Right renal cortex interstitium (tissue), 3 donors: ENCODE results near the gene ZMYM1. TPM values are rescaled to one million over a fixed set of nuclear protein-coding genes. Genes with fewer than 3 reads are reported as not detected.
A peak's percentile ranks its signal among the peaks of the same experiment; 100 is the strongest.
"Not testable (repeated sequence)": the region's sequence is repeated elsewhere in the genome, so short reads cannot be mapped to it uniquely, and the experiment has no call there.

ENCODE experiments used
- DNase-seq, 3 donors: peaks; one replicate each; pipeline ENCODE4 v3.0.0-alpha.2; 2013; ENCODE audit warnings: low read depth in 3 of 3, low spot score in 2 of 3
- polyA plus RNA-seq, 3 donors: library from polyadenylated mRNA; unstranded; fragments of 120-200 nt; gene quantifications; one replicate each; pipeline ENCODE4 v1.2.1, GENCODE V29; 2013; ENCODE audit not compliant: insufficient read length in 3 of 3

ZMYM1 gene
- 10 to 100 TPM; 16.2 to 17.9 (median 16.5) TPM for polyA plus RNA-seq

DNA sequence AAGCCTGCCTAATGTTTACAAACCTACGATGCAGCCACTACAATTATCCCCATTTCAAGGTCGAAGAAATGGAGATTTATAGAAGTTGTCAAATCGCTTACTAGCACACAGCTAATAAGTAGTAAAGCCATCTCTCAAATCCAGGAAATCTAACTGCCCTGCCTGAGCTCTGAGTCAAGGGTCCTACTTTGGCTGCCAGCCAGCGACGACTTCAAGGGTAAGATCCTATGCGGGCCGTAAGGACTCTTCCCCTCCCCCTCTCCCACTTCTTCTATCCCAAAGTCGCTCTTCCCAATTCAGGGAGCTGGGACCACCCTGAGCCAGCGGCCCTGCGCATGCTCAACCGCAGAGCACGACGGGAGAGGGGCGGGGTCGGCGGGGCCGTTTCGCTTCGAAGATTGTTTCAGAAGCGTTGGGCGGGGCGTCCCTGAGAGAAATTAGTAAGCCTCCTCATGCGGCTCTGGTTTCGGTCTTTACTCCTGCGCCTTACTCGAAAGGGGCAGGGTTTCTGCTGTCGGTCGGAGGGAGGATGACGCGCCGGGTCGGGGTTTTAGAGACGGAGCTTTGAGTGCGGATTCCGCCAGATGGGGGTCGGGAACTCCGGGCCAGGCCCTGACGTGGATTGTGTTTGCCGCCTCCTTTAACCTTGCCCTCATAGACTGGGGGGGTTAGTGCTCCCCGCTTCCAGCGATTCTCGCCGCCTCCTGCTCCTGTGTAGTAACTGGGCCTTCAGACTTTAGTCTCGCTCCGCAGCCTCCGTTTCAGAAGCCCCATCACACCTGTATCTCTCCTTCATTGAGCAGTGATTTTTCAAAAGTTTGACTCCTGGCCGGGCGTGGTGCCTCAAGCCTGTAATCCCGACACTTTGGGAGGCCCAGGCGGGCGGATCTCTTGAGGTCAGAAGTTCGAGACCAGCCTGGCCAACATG lies at the start of gene ZMYM1:
TSS of gene ZMYM1 (plus strand) at position 383 of the 928 bp plus-strand sequence. CDS start 14,603 bp downstream, outside the sequence.
- peak; percentile 79 to 84 (median 83) for DNase-seq

DNA sequence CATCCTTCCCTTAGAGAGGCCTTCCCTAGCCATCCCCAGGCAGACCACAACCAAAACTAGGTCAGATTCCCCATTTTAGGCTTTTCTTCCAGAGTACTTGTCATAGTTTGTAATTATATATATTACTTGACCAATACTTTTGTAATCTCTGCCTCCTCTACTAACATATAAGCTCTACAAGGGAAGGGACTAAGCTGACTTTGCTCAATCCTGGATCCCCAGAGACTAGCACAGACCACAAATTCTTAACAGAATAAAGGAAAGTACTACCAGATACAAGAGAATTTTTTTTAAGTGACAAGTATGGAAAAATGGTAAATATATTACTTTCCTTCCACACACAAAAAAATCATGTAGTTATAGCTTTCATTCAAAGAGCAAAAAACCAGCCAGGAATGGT lies 49.4 kb upstream of the ZMYM1 start:
- DNase-seq, result no peak

DNA sequence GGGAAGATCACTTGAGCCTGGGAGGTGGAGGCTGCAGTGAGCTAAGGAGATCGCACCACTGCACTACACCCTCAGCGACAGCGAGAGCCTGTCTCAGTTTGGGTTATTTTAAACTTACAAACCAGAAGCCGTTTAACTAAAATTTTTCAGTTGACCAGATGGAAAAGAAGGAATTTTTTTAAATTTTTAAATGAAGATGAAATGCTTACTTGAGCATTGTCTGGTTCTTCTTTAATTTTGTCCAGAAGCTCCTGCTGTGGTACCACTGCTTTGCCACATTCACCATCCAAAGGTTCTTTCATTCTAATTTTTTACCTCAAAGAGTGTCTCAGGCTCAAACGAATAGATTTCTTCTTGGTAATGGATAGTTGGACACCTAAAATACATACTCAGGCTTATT lies 48.8 kb upstream of the ZMYM1 start:
- DNase-seq, result no peak

DNA sequence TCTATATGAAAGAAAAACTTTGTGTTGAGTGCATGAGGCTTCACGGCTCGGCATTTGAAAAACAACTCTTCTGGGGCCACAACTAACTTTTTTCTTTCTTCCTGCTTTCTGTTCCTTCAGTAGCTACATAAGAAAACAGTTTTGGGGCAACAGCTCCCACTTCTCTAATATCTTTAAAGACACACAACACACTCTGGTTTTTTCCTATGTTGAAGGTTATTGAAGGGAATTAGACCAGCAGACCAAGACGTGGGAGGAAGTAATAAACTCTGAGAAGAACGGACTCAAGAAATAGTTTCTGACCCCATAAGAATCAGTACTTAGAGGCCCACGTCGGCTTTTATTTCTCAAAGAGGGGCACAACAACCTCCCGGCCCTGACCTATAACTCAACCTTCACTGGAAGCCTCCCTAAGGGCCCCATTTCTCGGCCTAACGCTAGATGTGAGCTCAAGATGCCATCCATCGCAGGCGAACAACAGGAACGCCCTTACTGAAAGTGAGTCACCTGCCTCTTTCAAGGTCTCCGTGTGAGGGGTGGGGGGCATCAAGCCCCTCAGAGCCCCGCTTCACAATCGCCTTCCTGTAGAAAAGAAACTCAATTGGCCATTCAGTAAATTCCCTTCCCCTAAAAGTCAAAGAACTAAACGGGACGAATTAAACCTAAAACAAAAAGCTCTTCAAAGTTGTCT lies 48.3 kb upstream of the ZMYM1 start:
- DNase-seq, result peak; percentile 3 to 17 (median 6)

DNA sequence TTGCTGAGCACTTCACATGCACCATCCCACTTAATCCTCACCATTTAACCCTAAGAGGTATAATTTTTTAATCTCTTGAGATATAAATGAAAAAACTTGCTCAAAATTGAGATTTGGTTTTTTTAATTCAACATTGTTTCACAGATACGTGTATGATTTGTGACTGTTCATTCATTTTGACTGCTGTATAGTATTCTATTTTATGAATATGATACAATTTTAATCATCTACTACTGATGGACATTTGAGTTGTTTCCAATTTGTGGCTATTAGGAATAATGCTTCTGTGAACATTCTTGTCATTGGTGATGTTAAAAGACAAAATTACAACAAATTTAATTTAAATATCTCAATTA lies 46.8 kb upstream of the ZMYM1 start:
- no peak for DNase-seq

DNA sequence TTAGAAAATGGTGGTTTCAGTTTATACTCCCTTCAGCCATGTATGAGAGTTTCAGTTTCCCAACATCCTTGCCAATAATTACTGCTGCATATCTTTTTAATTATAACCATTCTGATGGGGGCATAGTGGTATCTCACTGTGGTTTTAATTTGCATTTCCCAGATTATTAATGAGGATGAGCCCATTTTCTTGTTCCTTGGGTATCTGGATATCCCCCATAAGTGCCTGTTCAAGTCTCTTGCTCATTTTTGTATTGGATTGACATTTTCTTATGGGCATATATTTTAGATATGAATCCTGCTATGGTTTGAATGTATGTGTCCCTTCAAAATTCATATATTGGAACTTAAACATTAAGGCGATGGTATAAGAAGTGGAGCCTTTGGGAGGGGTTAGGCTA lies 45.8 kb upstream of the ZMYM1 start:
- no peak for DNase-seq

DNA sequence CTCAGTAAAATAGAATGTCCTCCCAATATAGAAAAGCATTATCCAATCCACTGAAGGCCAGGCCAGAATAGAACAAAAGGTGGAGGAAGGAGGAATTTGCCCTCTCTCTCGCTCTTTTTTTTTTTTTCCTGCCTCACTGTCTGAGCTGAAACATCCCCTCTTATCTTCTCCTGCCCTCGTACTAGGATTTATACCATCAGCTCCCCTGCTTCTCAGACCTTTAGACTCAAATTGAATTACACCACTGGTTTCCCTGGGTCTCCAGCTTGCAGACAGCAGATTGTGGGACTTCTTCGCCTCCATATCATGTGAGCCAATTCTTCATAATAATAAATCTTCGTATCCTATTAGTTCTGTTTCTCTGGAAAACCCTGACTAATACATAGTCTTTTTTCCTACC lies 42.6 kb upstream of the ZMYM1 start:
- no peak for DNase-seq

DNA sequence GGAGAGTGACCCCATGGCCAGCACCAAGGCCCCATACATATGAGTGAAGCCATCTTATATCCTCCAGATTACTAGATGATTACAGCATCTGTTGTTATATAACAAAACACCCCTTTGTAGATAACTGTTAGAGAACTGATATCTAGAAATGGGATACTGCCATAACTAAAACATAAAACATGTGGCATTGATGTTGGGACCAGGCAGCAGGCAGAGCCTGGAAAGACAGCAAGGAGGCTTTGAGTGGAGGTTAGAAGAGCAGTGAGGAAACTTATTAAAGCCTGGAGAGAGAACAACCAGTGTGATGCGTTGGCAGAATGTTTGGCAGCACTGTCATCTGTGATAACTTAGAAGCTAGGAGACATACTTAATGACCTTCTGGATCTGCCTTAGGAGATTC lies 42.0 kb upstream of the ZMYM1 start:
- no peak for DNase-seq

DNA sequence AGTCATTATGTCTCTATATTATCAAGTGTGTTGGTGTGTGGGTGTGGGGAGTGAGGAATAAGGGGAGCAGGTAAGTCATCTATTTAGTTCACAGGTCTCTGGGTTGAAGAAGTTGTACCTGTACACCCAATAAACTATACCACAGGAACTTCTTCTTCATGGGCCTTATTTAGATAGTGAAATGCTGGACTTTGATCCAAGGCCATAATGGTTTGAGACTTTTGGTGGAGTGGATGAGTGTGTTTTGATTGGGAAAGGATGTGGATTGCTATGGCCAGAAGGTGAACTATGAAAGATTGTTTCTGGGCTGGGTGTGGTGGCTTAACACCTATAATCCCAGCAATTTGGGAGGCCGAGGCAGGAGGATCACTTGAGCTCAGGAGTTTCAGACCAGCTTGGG lies 40.5 kb upstream of the ZMYM1 start:
- DNase-seq, result no peak

DNA sequence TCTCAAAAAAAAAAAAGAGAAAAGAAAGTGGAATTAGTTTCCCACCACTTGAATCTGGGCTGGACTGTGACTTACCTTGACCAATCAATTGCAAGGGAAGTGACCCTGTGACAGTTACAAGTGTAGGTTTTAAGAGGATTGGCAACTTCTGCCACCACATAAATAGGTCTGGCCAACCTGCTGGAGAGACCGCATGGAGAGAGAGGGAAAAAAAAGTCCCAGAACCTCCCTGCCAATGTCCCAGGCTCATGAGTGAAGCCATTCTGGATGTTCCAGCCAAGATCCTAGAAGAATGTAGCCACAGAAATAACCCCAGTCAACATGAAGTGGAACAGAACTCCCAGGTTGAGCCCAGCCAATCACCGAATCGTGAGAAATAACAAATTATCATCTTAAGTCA lies 35.7 kb upstream of the ZMYM1 start:
- no peak for DNase-seq

DNA sequence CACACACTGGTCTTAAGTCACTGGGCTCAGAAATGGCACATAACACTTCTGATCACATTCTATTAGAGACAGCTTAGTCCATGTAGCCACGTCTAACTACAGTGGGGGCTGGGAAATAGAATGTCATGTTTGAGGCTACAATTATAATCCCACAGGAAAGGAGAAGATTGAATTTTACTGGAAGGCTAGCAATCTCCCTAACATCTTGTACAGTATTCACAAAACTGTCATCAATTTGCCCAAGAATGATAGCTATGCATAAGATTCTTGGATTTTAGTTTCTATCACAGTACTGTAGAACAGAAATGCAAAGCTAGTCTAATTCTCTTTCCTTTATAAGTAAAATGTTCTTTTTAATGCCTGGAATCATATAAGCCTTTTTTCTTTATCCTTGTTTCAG lies 34.8 kb upstream of the ZMYM1 start:
- DNase-seq, result no peak

DNA sequence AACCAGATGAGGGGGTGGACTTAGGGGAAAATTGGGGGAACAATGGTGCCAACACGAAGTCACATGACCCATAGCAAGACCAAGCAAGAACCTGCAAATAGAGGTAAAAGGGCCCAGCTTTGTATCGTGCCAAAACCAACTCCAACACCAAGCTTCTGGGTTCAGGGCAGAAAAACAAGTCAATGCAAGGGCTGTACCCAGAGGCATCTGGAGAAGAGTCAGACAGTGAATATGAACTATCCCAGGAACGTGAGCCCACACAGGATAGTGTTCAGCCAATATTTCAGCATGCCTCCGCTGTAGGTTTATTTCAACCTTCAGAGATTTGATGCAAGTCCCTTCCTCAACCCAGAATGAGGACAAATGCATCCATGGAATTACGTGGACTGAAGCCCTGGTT lies 32.5 kb upstream of the ZMYM1 start:
- no peak for DNase-seq

DNA sequence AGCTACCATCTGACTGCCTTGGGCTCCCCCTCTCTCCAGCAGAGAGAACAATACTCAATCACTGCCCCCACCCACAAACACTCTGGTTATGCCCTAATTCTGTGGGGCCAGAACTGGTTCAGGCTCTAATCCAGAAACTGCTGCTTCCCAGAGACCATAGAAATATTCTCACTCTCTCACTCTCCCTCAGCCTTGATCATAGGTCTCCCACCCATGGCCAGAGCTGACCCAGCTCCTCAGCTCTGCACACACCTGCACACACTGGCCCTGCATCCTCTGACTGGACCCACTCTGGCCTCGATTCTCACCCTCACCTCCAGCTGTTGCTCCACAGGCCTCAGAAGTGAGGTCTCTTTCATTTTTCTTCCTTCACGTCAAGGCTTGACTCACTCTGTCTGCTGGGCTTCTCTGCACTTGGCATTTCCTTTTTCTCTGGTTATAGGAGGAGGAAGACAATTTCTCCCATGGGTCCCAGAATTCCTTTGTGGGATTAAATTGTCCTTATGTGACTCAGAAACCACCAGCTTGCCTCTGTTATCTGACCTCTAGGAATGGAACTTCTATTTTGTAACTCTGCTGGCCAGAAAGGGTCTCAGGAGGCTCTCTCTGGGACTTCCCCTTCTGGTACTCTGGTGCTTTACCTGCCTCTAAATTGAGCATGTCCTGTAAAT lies 31.9 kb upstream of the ZMYM1 start:
- DNase-seq, result no peak

DNA sequence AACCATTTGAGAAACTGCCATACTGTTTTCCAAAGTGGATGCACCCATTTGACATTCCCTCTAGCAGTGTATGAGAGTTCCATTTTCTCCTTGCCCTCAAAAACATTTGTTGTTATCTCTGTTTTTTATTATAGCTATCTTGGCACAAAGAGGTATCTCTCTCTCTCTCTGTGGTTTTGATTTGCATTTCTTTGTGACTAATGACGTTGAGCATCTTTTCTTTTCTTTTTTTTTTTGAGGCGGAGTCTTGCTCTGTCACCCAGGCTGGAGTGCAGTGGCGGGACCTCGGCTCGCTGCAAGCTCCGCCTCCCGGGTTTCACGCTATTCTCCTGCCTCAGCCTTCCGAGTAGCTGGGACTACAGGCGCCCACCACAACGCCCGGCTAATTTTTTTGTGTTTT lies 30.1 kb upstream of the ZMYM1 start:
- no peak for DNase-seq

DNA sequence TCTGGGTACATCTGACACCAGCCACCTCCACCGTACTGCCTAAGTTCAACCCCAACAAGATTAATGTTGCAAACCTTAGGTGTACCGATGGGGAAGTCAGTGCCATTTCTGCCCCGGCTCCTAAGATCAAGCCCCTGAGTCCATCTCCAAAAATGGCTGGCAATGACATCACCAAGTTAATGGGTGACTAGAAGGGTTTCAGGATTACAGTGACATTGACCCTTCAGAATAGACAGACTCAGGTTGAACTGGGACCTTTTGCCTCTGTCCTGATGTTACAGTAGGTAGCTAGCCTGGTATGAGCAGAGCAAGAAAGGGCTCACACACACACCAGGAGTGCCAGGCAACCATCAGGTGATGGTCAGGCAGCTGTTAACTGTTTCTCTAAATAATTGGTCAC lies 25.8 kb upstream of the ZMYM1 start:
- no peak for DNase-seq

DNA sequence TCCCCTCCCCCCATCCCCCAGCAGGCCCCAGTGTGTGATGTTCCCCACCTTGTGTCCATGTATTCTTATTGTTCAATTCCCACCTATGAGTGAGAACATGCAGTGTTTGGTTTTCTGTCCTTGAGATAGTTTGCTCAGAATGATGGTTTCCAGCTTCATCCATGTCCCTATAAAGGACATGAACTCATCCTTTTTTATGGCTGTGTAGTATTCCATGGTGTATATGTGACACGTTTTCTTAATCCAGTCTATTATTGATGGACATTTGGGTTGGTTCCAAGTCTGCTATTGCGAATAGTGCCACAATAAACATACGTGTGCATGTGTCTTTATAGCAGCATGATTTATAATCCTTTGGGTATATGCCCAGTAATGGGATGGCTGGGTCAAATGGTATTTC lies 24.9 kb upstream of the ZMYM1 start:
- not testable (repeated sequence) for DNase-seq

DNA sequence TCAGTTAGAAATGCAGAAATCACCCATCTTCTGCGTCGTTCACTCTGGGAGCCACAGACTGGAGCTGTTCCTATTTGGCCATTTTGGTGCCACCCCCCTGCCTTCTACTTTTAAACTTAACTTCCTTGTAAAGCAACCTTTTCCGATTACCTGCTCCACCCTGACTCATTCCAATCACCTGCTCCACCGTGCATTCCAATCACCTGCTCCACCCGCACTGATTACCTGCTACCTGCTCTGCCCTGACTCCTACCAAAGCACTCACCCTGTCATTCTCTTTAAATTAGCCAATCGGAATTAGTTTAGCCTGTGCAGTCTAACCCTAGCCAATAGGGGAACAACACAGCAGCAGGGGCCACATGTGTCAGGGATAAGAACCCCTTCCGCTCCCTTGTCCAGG lies 20.9 kb upstream of the ZMYM1 start:
- DNase-seq, result not testable (repeated sequence)

DNA sequence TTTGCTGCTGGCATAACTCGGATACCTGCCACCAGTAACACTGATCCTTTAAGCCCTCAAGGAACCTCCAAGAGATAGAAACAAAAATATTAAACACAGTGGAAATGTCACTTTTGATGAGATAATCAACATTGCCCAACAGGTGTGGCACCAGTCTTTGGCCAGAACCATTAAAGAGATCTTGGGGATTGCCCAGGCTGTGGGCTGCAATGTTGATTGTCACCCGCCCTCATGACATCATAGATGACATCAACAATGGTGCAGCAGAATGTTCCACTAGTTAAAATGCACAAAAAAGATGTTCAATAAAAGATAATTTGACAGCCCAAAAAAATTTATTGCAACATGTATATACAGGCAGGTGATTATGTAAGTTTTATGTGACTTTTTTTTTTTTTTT lies 20.2 kb upstream of the ZMYM1 start:
- DNase-seq, result no peak

DNA sequence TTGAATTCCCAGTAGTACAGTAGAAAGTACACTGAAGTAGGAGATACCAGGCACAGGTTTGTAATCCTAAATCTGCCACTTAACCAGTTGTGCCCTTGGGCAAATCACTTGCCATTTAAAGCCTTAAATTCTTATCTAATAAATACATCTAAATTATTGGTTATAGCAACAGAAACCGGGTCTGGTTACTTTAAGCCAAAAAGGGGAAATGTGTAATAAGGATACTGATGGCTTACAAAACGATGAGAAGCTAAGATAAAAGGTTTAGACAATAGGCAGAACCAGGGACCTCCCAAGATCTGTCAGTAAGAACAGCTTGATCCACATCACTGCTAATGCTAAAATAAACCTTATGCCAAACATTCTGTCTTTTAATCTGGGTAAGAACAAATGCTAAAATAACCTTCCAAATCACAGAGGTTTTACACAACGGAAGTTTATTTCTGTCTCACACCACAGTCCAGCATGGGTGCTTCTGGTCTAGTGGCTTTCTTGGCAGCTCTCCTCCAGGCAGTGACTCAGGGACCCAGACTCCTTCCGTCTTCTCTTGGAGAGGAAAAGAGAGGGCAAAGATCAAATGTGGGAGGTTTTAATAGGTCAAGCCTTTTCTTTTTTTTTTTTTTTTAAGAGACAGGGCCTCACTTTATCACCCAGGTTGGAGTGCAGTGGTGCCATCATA lies 16.5 kb upstream of the ZMYM1 start:
- DNase-seq, result no peak

DNA sequence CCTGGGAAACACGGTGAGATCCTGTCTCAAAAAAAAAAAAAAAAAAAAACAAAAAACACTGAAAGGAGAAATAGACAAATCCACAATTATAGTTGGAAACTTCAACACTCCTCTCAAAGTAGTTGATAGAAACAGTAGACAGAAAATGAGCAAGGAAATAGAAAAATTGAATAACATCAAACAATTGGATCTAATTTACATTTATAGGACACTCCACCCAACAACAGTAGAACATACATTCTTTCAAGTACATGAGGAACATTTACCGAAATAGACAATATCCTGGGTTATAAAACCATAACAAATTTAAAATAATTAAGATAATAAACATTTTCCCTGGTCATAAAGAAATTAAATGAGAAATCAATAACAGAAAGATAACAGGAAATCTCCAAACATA lies 14.9 kb upstream of the ZMYM1 start:
- no peak for DNase-seq

DNA sequence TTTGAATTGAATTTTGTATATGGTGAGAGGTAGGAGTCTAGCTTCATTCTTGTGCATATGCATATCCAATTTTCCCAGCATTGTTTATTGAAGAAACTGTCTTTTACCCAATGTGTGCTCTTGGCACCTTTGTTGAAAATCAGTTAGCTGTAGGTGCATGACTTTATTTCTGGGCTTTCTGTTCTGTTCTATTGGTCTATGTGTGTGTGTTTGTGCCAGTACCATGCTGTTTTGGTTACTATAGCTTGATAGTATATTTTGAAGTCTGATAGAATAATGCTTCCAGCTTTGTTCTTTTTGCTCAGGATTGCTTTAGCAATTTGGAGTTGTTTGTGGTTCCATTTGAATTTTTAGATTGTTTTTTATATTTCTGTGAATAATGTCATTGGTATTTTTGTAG lies 9.4 kb upstream of the ZMYM1 start:
- DNase-seq, result no peak
